KMS-11 (cell line): ENCODE data around the gene TALDO1.
A peak's percentile ranks its signal among the peaks of the same experiment; 100 is the strongest.

Experiments
- H2AFZ ChIP-seq: fragments of 200-600 bp; sonication (generic); 2 replicates; pipeline ENCODE4 v1.6.1; 2016; ENCODE audit warnings: antibody characterized with exemption, mixed run types, low read depth
- H3K27ac ChIP-seq: fragments of 200-600 bp; sonication (generic); 2 replicates; pipeline ENCODE4 v1.6.1; 2016; ENCODE audit warnings: mild to moderate bottlenecking, mixed run types
- H3K27me3 ChIP-seq: fragments of 200-600 bp; sonication (generic); 2 replicates; pipeline ENCODE4 v1.6.1; 2017; ENCODE audit warnings: mild to moderate bottlenecking, low read depth, mixed run types, moderate library complexity; ENCODE audit not compliant: insufficient read depth
- H3K36me3 ChIP-seq: fragments of 200-600 bp; sonication (generic); 2 replicates; pipeline ENCODE4 v1.6.1; 2017; ENCODE audit warnings: mild to moderate bottlenecking, mixed run types; ENCODE audit not compliant: insufficient read depth
- H3K4me1 ChIP-seq: fragments of 200-600 bp; sonication (generic); 2 replicates; pipeline ENCODE4 v1.6.1; 2016; ENCODE audit warnings: mild to moderate bottlenecking, low read depth, mixed run types; ENCODE audit not compliant: poor library complexity, severe bottlenecking
- H3K4me2 ChIP-seq: fragments of 200-600 bp; sonication (generic); 2 replicates; pipeline ENCODE4 v1.7.0; 2016; ENCODE audit warnings: mild to moderate bottlenecking, mixed run types
- H3K4me3 ChIP-seq: fragments of 200-600 bp; sonication (generic); IDR thresholded peaks from 2 replicates; pipeline ENCODE4 v1.6.1; 2017; ENCODE audit warnings: low read depth, low read length, mixed read lengths; ENCODE audit not compliant: insufficient read depth
- H3K79me2 ChIP-seq: fragments of 200-600 bp; sonication (generic); 2 replicates; pipeline ENCODE4 v1.6.1; 2016; ENCODE audit warnings: low read depth, mixed run types; ENCODE audit not compliant: insufficient read depth
- H3K9ac ChIP-seq: fragments of 200-600 bp; sonication (generic); 2 replicates; pipeline ENCODE4 v1.6.1; 2016; ENCODE audit warnings: mild to moderate bottlenecking, mixed run types
- H4K20me1 ChIP-seq: fragments of 200-600 bp; sonication (generic); 2 replicates; pipeline ENCODE4 v1.6.1; 2016; ENCODE audit warnings: mild to moderate bottlenecking, mixed run types; ENCODE audit not compliant: insufficient read depth
- CTCF ChIP-seq: fragments of 200-600 bp; sonication (generic); conservative IDR thresholded peaks from 2 replicates; pipeline ENCODE4 v1.6.1; 2017; ENCODE audit warnings: low read depth, mild to moderate bottlenecking, antibody characterized with exemption, low read length, moderate library complexity, mixed read lengths

Gene TALDO1

DNA sequence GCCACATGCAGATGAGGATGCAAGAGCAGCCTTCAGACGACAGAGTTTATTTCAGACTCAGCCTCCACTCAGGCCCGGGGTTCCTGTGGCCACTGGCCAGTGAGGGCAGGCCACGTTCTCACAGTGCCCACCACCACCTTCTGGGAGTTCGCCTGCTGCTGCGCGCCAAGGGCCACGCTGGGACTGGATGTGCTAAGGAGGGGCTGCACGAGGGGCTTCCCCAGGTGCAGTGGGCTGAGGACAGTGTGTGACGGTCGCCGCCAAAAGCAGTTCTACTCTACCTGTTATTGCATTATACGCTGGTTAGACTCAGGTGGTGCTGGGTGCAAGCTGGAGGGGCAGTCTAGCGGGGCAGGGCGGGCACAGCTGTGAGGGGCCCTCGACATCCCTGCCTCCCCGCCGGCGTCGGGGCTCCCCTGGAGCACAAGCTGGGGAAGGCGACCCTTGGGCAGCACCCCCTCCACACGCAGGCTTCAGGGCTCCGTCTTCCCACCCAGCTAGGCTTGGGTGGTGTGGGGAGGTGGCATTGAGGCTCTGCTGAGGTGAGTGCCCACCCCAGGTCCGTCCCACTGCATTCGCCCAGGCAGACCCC lies 39.9 kb downstream of the TALDO1 start:
- TF ChIP-seq CTCF = no peak
- Histone ChIP-seq H2AFZ (no peak overlapping the region), H3K27ac (no peak overlapping the region), H3K27me3 (no peaks in the 10 kb centered on the region), H3K36me3 (no peaks in the 10 kb centered on the region), H3K79me2 (no peaks in the 10 kb centered on the region), H3K9ac (no peak overlapping the region), H3K4me2 (no peak overlapping the region), H3K4me3 (no peak overlapping the region), H4K20me1 (no peaks in the 10 kb centered on the region), H3K4me1 (peaks cover 12% of the 10 kb centered on the region)

GRCh38 chr11:788009-788640 lies 40.9 kb downstream of the TALDO1 start:
- peaks cover 12% of the 10 kb centered on the region for H3K4me1 ChIP-seq
- TF ChIP-seq CTCF = no peak
- H3K27me3 ChIP-seq = no peaks in the 10 kb centered on the region
- H3K4me3 ChIP-seq = no peak overlapping the region
- H3K79me2 ChIP-seq = no peaks in the 10 kb centered on the region
- H3K36me3 ChIP-seq = no peaks in the 10 kb centered on the region
- no peaks in the 10 kb centered on the region for H4K20me1 ChIP-seq
- H2AFZ ChIP-seq = no peak overlapping the region
- no peak overlapping the region for H3K9ac ChIP-seq
- H3K27ac ChIP-seq = no peak overlapping the region
- H3K4me2 ChIP-seq = no peak overlapping the region

DNA sequence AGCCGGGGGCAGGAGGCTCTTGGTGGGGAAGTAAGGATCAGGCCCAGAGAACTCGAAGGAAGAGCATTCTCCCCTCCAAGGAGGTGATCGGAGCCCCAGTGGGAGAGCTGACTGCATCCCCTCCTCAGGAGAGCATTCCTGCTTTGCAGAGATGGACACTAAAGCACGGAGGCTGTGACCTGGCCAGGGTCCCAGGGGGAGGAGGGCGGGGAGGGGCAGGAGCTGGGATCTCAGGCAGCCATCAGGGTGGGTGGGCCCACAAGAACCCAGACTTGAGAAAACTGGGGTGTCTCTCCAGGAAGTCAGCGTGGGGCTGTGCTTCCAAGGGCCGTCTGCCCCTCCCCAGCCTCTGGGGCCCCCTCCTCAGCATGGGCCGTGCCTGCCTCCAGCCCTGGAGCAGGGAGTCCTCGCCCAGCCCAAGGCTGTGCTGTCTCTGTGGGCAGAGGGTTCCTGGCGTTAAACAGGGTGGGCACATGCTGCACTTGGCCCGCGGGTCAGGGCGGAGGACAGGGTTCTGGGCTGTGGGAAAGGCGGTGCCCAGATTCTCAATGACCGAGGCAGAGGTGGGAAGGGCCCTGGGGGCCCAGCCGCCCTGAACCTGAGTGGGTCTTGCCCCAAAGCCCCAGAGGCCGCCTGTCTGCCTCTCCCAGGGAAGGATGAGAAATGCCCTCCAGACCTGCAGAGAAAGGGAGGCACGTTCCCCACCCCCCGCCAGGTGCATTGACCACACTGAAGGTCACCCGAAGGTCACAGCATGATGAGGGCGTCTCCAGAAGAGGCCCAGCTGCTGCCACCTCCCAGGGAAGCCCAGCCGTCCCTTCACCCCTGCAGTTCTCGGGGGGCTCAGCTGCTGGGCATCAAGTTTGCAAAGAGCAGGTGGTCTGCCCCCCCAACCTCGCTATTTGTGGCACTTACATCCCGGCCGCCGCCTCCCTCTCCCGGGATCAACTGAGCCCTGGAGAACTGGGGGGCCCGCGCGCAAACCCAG lies 42.0 kb downstream of the TALDO1 start:
- Histone ChIP-seq H3K27ac (no peak overlapping the region; the same call in 1 of the 2 replicates), H4K20me1 (no peaks in the 10 kb centered on the region), H3K79me2 (no peaks in the 10 kb centered on the region), H2AFZ (no peak overlapping the region), H3K27me3 (no peaks in the 10 kb centered on the region), H3K9ac (peak overlapping the region; percentile 32; the same call in 1 of the 2 replicates), H3K36me3 (no peaks in the 10 kb centered on the region), H3K4me3 (no peak overlapping the region), H3K4me2 (peak overlapping the region; percentile 84; the same call in 1 of the 2 replicates), H3K4me1 (peaks cover 12% of the 10 kb centered on the region)
- no peak for TF ChIP-seq CTCF

GRCh38 chr11:789943-790342 lies 42.7 kb downstream of the TALDO1 start, which contains the start of gene CEND1:
TSS of gene CEND1 (minus strand) at chr11:790090. CDS start at chr11:788576, 1,514 bp downstream.
- H3K27me3 ChIP-seq = no peaks in the 10 kb centered on the region
- H4K20me1 ChIP-seq = no peaks in the 10 kb centered on the region
- H3K27ac ChIP-seq = no peak within 1 kb of the TSS; the same call in 1 of the 2 replicates
- H3K79me2 ChIP-seq = no peaks in the 10 kb centered on the region
- peak within 1 kb of the TSS; percentile 32; the same call in 1 of the 2 replicates for H3K9ac ChIP-seq
- no peak for TF ChIP-seq CTCF
- H3K4me2 ChIP-seq = peak within 1 kb of the TSS; percentile 84; the same call in 1 of the 2 replicates
- H3K36me3 ChIP-seq = no peaks in the 10 kb centered on the region
- H3K4me3 ChIP-seq = no peak within 1 kb of the TSS
- peaks cover 12% of the 10 kb centered on the region for H3K4me1 ChIP-seq
- no peak within 1 kb of the TSS for H2AFZ ChIP-seq
